WTC11 (cell line): ENCODE results near the gene CAMSAP1.

ENCODE experiments used
- ATF1 ChIP-seq: sonication (generic); formaldehyde crosslinking; IDR thresholded peaks from 2 replicates; pipeline ENCODE4 v1.8.1; 2023; ENCODE audit warnings: mild to moderate bottlenecking, moderate library complexity, missing genetic modification reagents
- ESRRA ChIP-seq: sonication (generic); formaldehyde crosslinking; IDR thresholded peaks from 2 replicates; pipeline ENCODE4 v1.8.1; 2022; ENCODE audit warnings: mild to moderate bottlenecking, missing genetic modification reagents, borderline replicate concordance
- JUN ChIP-seq: sonication (generic); formaldehyde crosslinking; IDR thresholded peaks from 2 replicates; pipeline ENCODE4 v1.8.0; 2023; ENCODE audit warnings: mild to moderate bottlenecking, missing genetic modification reagents
- SMAD4 ChIP-seq: sonication (generic); formaldehyde crosslinking; IDR thresholded peaks from 2 replicates; pipeline ENCODE4 v1.8.0; 2022; ENCODE audit warnings: mild to moderate bottlenecking, missing genetic modification reagents
- SP1 ChIP-seq: sonication (generic); formaldehyde crosslinking; conservative IDR thresholded peaks from 2 replicates; pipeline ENCODE4 v1.8.1; 2022; ENCODE audit warnings: missing genetic modification reagents
- ZNF317 ChIP-seq: sonication (generic); formaldehyde crosslinking; IDR thresholded peaks from 2 replicates; pipeline ENCODE4 v1.8.1; 2023; ENCODE audit warnings: low read depth, mild to moderate bottlenecking, moderate library complexity, missing genetic modification reagents, borderline replicate concordance
- TF ChIP-seq, protein P1 (sequence below): fragments of 250-450 bp; sonication (Bioruptor Pico); conservative IDR thresholded peaks from 2 replicates; pipeline ENCODE4 v1.9.0; 2021; ENCODE audit warnings: mild to moderate bottlenecking
- TF ChIP-seq, protein P2 (sequence below): fragments of 200-600 bp; IDR thresholded peaks from 2 replicates; pipeline ENCODE4 v1.8.0; 2022; ENCODE audit warnings: antibody characterized with exemption
- TF ChIP-seq, protein P3 (sequence below): sonication (generic); formaldehyde crosslinking; IDR thresholded peaks from 2 replicates; pipeline ENCODE4 v1.8.0; 2022; ENCODE audit warnings: mild to moderate bottlenecking, missing genetic modification reagents
- TF ChIP-seq, protein P4 (sequence below): sonication (generic); formaldehyde crosslinking; IDR thresholded peaks from 2 replicates; pipeline ENCODE4 v1.8.1; 2022; ENCODE audit warnings: mild to moderate bottlenecking, missing genetic modification reagents, moderate library complexity, borderline replicate concordance
- TF ChIP-seq, protein P5 (sequence below): sonication (generic); formaldehyde crosslinking; IDR thresholded peaks from 2 replicates; pipeline ENCODE4 v1.8.1; 2023; ENCODE audit warnings: mild to moderate bottlenecking, missing genetic modification reagents
- TF ChIP-seq, protein P6 (sequence below): sonication (generic); formaldehyde crosslinking; IDR thresholded peaks from 2 replicates; pipeline ENCODE4 v1.8.1; 2023; ENCODE audit warnings: mild to moderate bottlenecking, missing genetic modification reagents, moderate library complexity
- TF ChIP-seq, protein P7 (sequence below): sonication (generic); formaldehyde crosslinking; conservative IDR thresholded peaks from 2 replicates; pipeline ENCODE4 v1.8.1; 2022; ENCODE audit warnings: mild to moderate bottlenecking, missing genetic modification reagents
- TF ChIP-seq, protein P8 (sequence below): sonication (generic); formaldehyde crosslinking; IDR thresholded peaks from 2 replicates; pipeline ENCODE4 v1.8.0; 2023; ENCODE audit warnings: missing genetic modification reagents, mild to moderate bottlenecking, borderline replicate concordance

DNA sequence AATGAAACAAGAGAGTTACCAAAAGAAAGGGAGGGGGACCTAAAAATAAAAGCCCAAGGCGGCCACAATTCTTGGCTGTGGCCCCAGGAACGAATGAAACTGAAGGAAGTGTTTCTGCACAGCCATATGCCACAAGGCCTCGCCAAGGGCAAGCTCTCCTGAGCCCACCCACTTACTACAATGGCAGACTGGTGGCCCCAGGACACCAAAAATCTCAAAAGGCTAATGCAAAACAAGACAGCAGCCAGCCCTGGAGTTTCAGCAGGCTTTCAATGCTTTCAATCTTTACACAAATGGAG lies 4.0 kb downstream of the CAMSAP1 start:
- TF ChIP-seq, protein P1, sequence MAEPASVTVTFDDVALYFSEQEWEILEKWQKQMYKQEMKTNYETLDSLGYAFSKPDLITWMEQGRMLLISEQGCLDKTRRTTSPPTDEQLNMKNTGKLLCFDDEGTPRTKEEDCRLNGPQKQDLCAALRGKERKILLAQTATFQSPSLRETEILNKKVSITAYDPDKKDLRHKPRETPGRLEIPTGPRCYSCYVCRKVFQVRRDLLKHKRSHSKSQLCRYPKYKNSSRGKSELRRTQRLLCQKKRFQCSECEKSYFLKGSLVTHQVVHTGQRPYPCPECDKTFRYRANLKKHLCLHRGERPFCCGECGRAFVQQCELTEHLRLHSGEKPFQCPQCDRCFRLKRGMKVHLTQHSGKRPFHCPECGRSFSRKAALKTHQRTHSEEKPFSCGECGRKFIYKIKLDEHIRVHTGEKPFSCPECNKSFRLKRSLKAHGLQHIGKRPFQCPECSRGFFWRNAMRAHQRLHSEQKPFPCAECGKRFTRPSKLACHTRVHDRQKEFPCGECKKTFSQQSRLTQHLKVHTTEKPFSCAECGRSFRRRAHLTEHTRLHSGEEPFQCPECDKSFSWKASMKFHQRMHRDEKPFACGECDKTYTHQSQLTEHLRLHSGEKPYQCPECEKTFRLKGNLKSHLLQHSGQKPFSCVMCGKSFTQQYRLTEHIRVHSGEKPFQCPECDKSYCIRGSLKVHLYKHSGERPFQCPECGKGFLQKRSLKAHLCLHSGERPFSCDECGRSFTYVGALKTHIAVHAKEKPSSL (CRISPR knock-in tag), result no peak
- TF ChIP-seq, protein P2, sequence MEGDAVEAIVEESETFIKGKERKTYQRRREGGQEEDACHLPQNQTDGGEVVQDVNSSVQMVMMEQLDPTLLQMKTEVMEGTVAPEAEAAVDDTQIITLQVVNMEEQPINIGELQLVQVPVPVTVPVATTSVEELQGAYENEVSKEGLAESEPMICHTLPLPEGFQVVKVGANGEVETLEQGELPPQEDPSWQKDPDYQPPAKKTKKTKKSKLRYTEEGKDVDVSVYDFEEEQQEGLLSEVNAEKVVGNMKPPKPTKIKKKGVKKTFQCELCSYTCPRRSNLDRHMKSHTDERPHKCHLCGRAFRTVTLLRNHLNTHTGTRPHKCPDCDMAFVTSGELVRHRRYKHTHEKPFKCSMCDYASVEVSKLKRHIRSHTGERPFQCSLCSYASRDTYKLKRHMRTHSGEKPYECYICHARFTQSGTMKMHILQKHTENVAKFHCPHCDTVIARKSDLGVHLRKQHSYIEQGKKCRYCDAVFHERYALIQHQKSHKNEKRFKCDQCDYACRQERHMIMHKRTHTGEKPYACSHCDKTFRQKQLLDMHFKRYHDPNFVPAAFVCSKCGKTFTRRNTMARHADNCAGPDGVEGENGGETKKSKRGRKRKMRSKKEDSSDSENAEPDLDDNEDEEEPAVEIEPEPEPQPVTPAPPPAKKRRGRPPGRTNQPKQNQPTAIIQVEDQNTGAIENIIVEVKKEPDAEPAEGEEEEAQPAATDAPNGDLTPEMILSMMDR, result no peak
- TF ChIP-seq ZNF317 (no peak), JUN (CRISPR knock-in tag) (no peak), ATF1 (CRISPR knock-in tag) (no peak), SP1 (CRISPR knock-in tag) (no peak), SMAD4 (CRISPR knock-in tag) (no peak), ESRRA (CRISPR knock-in tag) (no peak)
- TF ChIP-seq, protein P3, sequence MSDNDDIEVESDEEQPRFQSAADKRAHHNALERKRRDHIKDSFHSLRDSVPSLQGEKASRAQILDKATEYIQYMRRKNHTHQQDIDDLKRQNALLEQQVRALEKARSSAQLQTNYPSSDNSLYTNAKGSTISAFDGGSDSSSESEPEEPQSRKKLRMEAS, result no peak
- TF ChIP-seq, protein P4, sequence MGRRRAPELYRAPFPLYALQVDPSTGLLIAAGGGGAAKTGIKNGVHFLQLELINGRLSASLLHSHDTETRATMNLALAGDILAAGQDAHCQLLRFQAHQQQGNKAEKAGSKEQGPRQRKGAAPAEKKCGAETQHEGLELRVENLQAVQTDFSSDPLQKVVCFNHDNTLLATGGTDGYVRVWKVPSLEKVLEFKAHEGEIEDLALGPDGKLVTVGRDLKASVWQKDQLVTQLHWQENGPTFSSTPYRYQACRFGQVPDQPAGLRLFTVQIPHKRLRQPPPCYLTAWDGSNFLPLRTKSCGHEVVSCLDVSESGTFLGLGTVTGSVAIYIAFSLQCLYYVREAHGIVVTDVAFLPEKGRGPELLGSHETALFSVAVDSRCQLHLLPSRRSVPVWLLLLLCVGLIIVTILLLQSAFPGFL (CRISPR knock-in tag), result no peak
- TF ChIP-seq, protein P5, sequence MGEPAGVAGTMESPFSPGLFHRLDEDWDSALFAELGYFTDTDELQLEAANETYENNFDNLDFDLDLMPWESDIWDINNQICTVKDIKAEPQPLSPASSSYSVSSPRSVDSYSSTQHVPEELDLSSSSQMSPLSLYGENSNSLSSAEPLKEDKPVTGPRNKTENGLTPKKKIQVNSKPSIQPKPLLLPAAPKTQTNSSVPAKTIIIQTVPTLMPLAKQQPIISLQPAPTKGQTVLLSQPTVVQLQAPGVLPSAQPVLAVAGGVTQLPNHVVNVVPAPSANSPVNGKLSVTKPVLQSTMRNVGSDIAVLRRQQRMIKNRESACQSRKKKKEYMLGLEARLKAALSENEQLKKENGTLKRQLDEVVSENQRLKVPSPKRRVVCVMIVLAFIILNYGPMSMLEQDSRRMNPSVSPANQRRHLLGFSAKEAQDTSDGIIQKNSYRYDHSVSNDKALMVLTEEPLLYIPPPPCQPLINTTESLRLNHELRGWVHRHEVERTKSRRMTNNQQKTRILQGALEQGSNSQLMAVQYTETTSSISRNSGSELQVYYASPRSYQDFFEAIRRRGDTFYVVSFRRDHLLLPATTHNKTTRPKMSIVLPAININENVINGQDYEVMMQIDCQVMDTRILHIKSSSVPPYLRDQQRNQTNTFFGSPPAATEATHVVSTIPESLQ, result no peak
- TF ChIP-seq, protein P6, sequence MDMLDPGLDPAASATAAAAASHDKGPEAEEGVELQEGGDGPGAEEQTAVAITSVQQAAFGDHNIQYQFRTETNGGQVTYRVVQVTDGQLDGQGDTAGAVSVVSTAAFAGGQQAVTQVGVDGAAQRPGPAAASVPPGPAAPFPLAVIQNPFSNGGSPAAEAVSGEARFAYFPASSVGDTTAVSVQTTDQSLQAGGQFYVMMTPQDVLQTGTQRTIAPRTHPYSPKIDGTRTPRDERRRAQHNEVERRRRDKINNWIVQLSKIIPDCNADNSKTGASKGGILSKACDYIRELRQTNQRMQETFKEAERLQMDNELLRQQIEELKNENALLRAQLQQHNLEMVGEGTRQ (CRISPR knock-in tag), result no peak
- TF ChIP-seq, protein P7, sequence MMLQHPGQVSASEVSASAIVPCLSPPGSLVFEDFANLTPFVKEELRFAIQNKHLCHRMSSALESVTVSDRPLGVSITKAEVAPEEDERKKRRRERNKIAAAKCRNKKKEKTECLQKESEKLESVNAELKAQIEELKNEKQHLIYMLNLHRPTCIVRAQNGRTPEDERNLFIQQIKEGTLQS, result no peak
- TF ChIP-seq, protein P8, sequence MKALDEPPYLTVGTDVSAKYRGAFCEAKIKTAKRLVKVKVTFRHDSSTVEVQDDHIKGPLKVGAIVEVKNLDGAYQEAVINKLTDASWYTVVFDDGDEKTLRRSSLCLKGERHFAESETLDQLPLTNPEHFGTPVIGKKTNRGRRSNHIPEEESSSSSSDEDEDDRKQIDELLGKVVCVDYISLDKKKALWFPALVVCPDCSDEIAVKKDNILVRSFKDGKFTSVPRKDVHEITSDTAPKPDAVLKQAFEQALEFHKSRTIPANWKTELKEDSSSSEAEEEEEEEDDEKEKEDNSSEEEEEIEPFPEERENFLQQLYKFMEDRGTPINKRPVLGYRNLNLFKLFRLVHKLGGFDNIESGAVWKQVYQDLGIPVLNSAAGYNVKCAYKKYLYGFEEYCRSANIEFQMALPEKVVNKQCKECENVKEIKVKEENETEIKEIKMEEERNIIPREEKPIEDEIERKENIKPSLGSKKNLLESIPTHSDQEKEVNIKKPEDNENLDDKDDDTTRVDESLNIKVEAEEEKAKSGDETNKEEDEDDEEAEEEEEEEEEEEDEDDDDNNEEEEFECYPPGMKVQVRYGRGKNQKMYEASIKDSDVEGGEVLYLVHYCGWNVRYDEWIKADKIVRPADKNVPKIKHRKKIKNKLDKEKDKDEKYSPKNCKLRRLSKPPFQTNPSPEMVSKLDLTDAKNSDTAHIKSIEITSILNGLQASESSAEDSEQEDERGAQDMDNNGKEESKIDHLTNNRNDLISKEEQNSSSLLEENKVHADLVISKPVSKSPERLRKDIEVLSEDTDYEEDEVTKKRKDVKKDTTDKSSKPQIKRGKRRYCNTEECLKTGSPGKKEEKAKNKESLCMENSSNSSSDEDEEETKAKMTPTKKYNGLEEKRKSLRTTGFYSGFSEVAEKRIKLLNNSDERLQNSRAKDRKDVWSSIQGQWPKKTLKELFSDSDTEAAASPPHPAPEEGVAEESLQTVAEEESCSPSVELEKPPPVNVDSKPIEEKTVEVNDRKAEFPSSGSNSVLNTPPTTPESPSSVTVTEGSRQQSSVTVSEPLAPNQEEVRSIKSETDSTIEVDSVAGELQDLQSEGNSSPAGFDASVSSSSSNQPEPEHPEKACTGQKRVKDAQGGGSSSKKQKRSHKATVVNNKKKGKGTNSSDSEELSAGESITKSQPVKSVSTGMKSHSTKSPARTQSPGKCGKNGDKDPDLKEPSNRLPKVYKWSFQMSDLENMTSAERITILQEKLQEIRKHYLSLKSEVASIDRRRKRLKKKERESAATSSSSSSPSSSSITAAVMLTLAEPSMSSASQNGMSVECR (CRISPR knock-in tag), result no peak
